Skeletal muscle tissue (tissue), 4 donors: Measurements from ENCODE around the gene PGBD2. TPM values are rescaled to one million over a fixed set of nuclear protein-coding genes. Genes with fewer than 3 reads are reported as not detected.
A peak's percentile ranks its signal among the peaks of the same experiment; 100 is the strongest.

ENCODE experiments used
- H3K27ac ChIP-seq: one replicate; pipeline ENCODE4 v1.7.0; 2013; ENCODE audit warnings: mild to moderate bottlenecking, low read depth, low read length, inconsistent platforms
- H3K27me3 ChIP-seq, 3 donors: one replicate each; pipeline ENCODE4 v1.7.0; 2013; ENCODE audit warnings: low read length in 3 of 3; ENCODE audit not compliant: control insufficient read depth in 3 of 3, insufficient read depth in 3 of 3
- H3K36me3 ChIP-seq, 3 donors: one replicate each; pipeline ENCODE4 v1.7.0; 2013; ENCODE audit warnings: low read length in 3 of 3; ENCODE audit not compliant: control insufficient read depth in 3 of 3, insufficient read depth in 3 of 3
- H3K4me1 ChIP-seq, 3 donors: one replicate each; pipeline ENCODE4 v1.7.0; 2013; ENCODE audit warnings: low read length in 3 of 3, mild to moderate bottlenecking in 3 of 3; ENCODE audit not compliant: control insufficient read depth in 3 of 3, insufficient read depth in 3 of 3
- H3K4me3 ChIP-seq, 3 donors: one replicate each; pipeline ENCODE4 v1.7.0; 2013; ENCODE audit warnings: low read length in 3 of 3
- H3K9ac ChIP-seq, 3 donors: one replicate each; pipeline ENCODE4 v1.7.0; 2013; ENCODE audit warnings: low read length in 3 of 3, mild to moderate bottlenecking in 3 of 3, moderate library complexity in 2 of 3, low read depth in 1 of 3
- H3K9me3 ChIP-seq, 3 donors: one replicate each; pipeline ENCODE4 v1.7.0; 2013; ENCODE audit warnings: low read length in 3 of 3; ENCODE audit not compliant: control insufficient read depth in 3 of 3
- total RNA-seq: library from RNA; depleted of rRNA; stranded (reverse); fragments of >200 nt; gene quantifications from one replicate; pipeline ENCODE4 v1.2.3, GENCODE V29; 2014
- donor health status: Osteomylitis.

Gene PGBD2, protein sequence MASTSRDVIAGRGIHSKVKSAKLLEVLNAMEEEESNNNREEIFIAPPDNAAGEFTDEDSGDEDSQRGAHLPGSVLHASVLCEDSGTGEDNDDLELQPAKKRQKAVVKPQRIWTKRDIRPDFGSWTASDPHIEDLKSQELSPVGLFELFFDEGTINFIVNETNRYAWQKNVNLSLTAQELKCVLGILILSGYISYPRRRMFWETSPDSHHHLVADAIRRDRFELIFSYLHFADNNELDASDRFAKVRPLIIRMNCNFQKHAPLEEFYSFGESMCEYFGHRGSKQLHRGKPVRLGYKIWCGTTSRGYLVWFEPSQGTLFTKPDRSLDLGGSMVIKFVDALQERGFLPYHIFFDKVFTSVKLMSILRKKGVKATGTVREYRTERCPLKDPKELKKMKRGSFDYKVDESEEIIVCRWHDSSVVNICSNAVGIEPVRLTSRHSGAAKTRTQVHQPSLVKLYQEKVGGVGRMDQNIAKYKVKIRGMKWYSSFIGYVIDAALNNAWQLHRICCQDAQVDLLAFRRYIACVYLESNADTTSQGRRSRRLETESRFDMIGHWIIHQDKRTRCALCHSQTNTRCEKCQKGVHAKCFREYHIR
- 4.2 TPM for total RNA-seq

- Histone ChIP-seq H3K36me3 (peaks cover 0 to 2% (median 0%) of the 10 kb centered on the region in 3 donors), H3K27ac (peak within 1 kb of the TSS; percentile 86), H3K9ac (peak within 1 kb of the TSS; percentile 81 to 87 (median 81)), H3K4me1 (peaks cover 3 to 16% (median 13%) of the 10 kb centered on the region in 3 donors), H3K9me3 (no peaks in the 10 kb centered on the region), H3K27me3 (peaks cover 0 to 3% (median 0%) of the 10 kb centered on the region in 3 donors), H3K4me3 (peak within 1 kb of the TSS; percentile 90 to 98 (median 95))
These were observed at the start of gene PGBD2 for GRCh38 chr1:248906009-248906752. PGBD2 (plus strand) TSS chr1:248906235; CDS start chr1:248913863, 7,628 bp downstream.

DNA sequence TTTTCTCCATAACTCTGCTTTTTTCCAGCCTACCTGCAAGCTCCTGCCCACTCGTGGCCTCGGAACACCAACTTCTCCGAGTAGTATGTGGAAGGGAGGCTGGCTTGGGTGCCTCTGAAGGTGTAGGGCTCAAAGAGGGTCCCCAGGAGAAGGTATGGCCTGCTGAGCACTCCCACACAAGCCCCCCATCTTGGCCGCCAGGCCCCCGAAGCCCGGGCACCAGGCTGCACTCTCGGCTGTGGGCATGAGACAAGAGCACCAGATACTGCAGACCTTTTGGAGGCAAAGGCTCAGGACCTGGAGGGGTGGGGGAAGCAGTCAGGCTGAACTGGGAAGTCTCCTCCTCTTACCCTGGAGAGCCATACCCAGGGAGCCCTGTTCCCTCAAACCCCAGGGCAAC lies 48.8 kb upstream of the PGBD2 start:
- H3K4me3 ChIP-seq: no peak overlapping the region
- H3K36me3 ChIP-seq: peaks cover 4 to 14% (median 13%) of the 10 kb centered on the region in 3 donors
- peak overlapping the region in 1 of 3 donors; percentile 40 for H3K9ac ChIP-seq
- no peaks in the 10 kb centered on the region for H3K9me3 ChIP-seq
- no peaks in the 10 kb centered on the region for H3K27me3 ChIP-seq
- peaks cover 19 to 29% (median 27%) of the 10 kb centered on the region in 3 donors for H3K4me1 ChIP-seq
- no peak overlapping the region for H3K27ac ChIP-seq

- Histone ChIP-seq H3K27ac (no peak overlapping the region), H3K36me3 (peaks cover 4 to 14% (median 11%) of the 10 kb centered on the region in 3 donors), H3K4me3 (peak overlapping the region; percentile 84 to 86 (median 85)), H3K9ac (peak overlapping the region; percentile 76 to 95 (median 92)), H3K9me3 (no peaks in the 10 kb centered on the region), H3K4me1 (peaks cover 22 to 31% (median 30%) of the 10 kb centered on the region in 3 donors), H3K27me3 (no peaks in the 10 kb centered on the region)
These were observed 48.3 kb upstream of the PGBD2 start for GRCh38 chr1:248857749-248858095.

DNA sequence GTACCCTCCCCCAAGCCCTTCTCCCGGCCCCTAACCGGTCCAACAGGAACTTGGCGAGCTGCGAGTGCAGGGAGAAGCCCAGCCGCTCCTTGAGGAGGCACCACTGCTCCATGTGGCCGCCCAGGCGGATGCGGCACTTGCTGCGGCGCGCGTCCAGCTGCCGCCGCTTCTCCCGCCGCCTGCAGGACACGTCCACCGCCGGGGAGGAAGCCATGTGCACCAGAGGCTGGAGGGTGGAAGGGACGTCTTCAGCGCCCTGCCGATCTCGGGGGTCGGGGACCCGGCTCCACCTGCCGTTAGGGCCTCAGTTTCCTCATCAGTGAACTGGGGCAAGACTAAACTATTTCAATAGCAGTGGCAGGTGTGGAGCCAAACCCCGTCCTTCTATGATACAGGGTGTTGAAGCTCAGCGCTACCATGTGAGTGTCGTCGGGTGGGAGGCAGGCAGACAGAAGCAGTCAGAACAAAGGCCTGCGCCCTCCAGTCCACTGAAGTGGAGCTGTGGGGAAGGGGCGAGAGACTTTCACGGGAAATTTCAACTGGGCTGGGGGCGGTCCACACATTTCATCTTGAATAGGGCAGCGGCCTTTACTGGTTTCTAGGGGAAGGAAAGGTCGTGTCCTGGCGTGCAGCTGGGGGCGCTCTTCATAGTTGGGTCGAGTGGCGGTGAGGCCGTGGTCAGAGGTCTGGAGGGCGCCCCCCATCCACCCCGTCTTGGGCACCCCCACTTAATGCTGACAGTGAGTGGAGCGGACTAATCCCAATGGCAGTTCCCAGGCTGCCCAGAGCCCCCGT lies 47.7 kb upstream of the PGBD2 start:
- Histone ChIP-seq H3K9ac (peak overlapping the region; percentile 76 to 95 (median 92)), H3K4me3 (peak overlapping the region; percentile 84 to 86 (median 85)), H3K36me3 (peaks cover 4 to 14% (median 11%) of the 10 kb centered on the region in 3 donors), H3K27me3 (no peaks in the 10 kb centered on the region), H3K27ac (peak overlapping the region; percentile 91), H3K9me3 (no peaks in the 10 kb centered on the region), H3K4me1 (peaks cover 27 to 36% (median 34%) of the 10 kb centered on the region in 3 donors)

DNA sequence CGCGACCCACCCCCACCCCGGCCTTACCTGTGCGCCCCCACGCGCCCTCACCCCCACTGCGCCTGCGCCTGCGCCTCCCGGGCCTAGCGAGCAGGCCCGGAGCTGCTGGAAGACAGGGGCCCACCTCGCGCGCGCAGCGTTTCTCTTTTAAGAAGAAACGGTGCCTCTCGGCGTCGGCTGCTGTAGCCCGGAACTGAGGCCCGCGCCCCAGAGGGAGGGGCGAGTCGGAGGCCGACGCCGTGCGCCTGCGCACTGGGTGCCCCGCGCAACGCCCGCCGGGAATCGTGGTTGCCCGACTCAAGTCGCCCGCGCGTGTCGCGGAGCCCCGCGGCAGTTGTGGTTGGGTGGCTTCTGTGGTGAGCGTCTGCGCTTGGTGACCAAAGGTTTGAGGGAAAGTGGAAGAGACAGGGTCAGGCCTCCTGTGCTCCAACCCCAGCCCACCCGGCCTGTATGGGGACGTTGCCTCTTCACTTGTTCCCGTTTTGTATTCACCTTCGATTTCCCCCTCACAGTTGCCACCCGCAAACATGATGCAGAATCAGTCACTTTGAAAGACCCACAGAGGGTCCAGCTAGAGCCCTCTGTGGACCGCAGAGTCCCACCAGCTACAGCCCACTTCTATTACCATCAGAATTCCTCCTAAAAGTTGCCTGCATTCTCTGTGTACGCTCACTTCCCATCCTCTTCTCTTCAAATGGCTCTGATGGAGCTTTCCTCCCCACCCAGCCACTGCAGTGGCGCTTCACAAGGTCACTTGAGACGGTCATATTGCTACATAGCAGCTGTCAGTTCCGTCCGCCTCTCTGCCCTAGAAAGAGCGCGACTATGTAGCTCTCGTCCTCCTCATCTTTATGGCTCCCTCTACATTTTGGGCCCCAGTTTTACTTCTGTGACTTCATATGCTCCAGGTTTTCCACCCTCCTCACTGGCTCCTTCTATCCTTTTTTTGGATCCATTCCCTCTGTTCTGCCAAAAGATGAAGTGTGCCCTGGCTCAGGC lies 46.8 kb upstream of the PGBD2 start, which contains the start of gene ZNF692:
TSS of gene ZNF692 (minus strand) at position 195 of the 999 bp plus-strand sequence. CDS start 776 bp downstream, outside the sequence.
- no peaks in the 10 kb centered on the region for H3K9me3 ChIP-seq
- peak within 1 kb of the TSS; percentile 91 for H3K27ac ChIP-seq
- peaks cover 32 to 40% (median 38%) of the 10 kb centered on the region in 3 donors for H3K4me1 ChIP-seq
- H3K9ac ChIP-seq: peak within 1 kb of the TSS; percentile 85 to 95 (median 92)
- peak within 1 kb of the TSS; percentile 86 to 91 (median 88) for H3K4me3 ChIP-seq
- H3K27me3 ChIP-seq: no peaks in the 10 kb centered on the region
- peaks cover 0 to 6% (median 5%) of the 10 kb centered on the region in 3 donors for H3K36me3 ChIP-seq

DNA sequence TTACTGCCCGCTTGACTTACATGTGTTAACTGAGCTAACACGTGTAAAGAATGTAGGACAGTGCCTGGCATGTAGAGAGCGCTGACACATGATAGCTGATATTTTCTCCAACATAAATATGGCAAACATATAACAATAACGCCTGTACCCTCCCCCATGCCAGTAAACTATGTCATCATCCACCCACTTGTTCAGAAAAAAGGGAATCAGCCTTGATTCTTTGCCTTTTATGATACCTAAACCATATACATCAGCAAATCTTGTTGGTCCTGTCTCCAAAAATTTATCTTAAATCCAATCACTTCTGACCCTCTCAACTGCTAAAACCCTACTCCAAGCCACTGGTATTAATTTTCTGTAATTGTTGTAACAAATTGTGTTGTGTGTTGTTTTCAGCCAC lies 46.0 kb upstream of the PGBD2 start:
- H3K9ac ChIP-seq: no peak overlapping the region
- H3K36me3 ChIP-seq: peaks cover 0 to 2% (median 0%) of the 10 kb centered on the region in 3 donors
- no peak overlapping the region for H3K4me3 ChIP-seq
- no peak overlapping the region for H3K27ac ChIP-seq
- H3K27me3 ChIP-seq: no peaks in the 10 kb centered on the region
- no peaks in the 10 kb centered on the region for H3K9me3 ChIP-seq
- peaks cover 32 to 40% (median 38%) of the 10 kb centered on the region in 3 donors for H3K4me1 ChIP-seq

GRCh38 chr1:248861616-248862015 lies 44.4 kb upstream of the PGBD2 start:
- Histone ChIP-seq H3K36me3 (no peaks in the 10 kb centered on the region), H3K27ac (no peak overlapping the region), H3K9me3 (no peaks in the 10 kb centered on the region), H3K9ac (no peak overlapping the region), H3K4me3 (no peak overlapping the region), H3K4me1 (peaks cover 32 to 40% (median 38%) of the 10 kb centered on the region in 3 donors), H3K27me3 (no peaks in the 10 kb centered on the region)

GRCh38 chr1:248862695-248862997 lies 43.4 kb upstream of the PGBD2 start:
- Histone ChIP-seq H3K4me1 (peaks cover 30 to 34% (median 33%) of the 10 kb centered on the region in 3 donors), H3K9ac (peak overlapping the region; percentile 52 to 84 (median 59)), H3K27me3 (no peaks in the 10 kb centered on the region), H3K27ac (no peak overlapping the region), H3K4me3 (peak overlapping the region; percentile 79 to 84 (median 82)), H3K9me3 (no peaks in the 10 kb centered on the region), H3K36me3 (no peaks in the 10 kb centered on the region)
